ENCODE results near the gene SLC43A1.

Gene SLC43A1

DNA sequence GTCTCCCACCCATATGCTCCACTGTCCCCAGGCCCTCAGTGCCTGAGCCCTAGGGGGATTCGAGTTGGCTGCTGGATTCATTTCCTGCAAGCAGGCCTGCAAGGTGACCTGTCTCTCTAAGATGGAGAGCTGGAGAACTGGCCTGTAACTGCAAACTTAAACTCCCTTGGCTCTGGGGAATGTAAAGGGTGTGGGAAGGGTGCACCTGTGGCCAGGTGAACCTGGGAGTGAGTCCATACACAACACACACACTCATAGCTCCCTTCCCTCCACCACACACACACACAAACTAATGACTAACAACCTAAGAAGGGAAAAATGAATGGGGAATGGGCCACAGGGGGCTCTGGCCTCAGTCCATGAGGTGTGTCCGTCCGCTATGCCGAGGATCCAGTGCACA lies 36.4 kb upstream of the SLC43A1 start:
- TF ChIP-seq, protein P1, sequence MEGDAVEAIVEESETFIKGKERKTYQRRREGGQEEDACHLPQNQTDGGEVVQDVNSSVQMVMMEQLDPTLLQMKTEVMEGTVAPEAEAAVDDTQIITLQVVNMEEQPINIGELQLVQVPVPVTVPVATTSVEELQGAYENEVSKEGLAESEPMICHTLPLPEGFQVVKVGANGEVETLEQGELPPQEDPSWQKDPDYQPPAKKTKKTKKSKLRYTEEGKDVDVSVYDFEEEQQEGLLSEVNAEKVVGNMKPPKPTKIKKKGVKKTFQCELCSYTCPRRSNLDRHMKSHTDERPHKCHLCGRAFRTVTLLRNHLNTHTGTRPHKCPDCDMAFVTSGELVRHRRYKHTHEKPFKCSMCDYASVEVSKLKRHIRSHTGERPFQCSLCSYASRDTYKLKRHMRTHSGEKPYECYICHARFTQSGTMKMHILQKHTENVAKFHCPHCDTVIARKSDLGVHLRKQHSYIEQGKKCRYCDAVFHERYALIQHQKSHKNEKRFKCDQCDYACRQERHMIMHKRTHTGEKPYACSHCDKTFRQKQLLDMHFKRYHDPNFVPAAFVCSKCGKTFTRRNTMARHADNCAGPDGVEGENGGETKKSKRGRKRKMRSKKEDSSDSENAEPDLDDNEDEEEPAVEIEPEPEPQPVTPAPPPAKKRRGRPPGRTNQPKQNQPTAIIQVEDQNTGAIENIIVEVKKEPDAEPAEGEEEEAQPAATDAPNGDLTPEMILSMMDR (IDR thresholded peaks at IDR 0.05; ENCODE audit: low read depth, low read length), result no peak
- DNase-seq (ENCODE audit: low read depth, low spot score), result no peak
- H3K4me3 ChIP-seq (ENCODE audit: low read depth, low read length), result no peak overlapping the region
- in situ Hi-C loops (cut with HindIII; ENCODE audit: low sequenced_read_pairs), result no loop called here

DNA sequence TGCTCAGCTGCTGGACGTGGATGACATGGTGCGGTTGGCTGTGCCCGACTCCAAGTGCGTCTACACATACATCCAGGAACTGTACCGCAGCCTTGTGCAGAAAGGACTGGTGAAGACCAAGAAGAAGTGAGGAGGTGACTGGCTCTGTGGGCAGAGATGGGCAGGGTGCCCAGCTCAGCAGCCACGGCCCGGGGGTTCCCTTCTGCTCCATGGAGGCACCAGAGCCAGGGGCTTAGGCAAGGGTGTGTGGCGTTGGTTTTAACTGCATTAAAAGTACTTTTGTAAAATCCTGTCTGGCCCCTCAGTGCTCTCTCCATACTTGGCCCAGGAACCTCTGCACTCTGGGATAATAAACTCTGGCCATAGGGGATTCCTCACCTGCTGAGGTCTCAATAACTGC lies 34.5 kb upstream of the SLC43A1 start:
- in situ Hi-C loops (cut with HindIII; ENCODE audit: low sequenced_read_pairs), result no loop called here
- DNase-seq (ENCODE audit: low read depth, low spot score), result no peak
- TF ChIP-seq, protein P1 (IDR thresholded peaks at IDR 0.05; ENCODE audit: low read depth, low read length), result no peak
- H3K4me3 ChIP-seq (ENCODE audit: low read depth, low read length), result no peak overlapping the region

DNA sequence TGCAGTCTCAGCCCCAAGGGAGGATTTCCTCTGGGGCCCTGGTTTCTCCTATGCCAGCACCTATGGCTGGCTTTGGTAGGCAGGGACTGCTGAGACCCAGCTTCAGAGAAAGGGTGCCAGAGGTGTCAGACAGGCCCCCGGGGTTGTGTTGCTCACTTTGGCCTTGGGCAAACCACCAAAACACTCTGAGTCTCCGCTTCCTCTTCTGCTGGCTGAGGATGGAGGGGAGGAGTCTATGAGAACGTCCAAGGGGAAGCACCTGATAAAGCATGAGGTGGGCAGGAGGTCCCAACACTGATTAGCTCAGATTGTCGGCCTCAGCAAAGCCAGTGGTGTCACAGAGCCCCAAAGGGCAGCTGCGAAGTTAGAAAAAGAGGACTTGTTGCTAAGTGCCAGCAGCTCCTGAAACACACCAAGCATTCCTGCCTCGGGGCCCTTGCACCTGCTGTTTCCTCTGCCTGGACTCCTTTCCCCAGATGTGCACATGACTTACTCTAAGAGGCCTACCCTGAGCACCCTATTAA lies 32.4 kb upstream of the SLC43A1 start:
- in situ Hi-C loops (cut with HindIII; ENCODE audit: low sequenced_read_pairs), result no loop called here
- H3K4me3 ChIP-seq (ENCODE audit: low read depth, low read length), result no peak overlapping the region
- TF ChIP-seq, protein P1 (IDR thresholded peaks at IDR 0.05; ENCODE audit: low read depth, low read length), result no peak
- DNase-seq (ENCODE audit: low read depth, low spot score), result no peak

DNA sequence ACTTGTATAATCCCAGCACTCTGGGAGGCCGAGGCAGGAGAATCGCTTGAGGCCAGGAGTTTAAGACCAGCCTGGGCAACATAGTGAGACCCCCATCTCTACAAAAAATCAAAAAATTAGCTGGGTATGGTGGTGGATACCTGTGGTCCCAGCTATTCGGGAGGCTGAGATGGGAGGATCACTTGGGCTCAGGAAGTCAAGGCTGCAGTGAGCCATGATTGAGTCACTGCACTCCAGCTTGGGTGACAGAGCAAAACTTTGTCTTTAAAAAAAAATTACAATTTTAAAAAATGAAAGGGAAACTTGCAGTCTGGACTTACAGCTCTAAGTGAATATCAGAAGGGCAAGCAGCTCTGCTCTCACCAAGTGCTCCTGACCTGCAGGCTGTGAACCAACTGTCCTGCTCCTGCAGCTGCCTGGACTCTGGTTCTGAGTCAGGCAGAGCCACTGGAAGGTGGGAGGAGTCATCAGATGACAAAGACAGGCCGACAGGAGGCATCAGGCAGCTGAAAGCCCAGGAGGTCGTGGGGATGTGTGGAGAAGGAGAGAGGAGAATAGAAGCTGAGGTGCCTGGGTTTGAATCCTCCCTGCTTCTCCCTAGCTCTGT lies 31.5 kb upstream of the SLC43A1 start:
- in situ Hi-C loops (cut with HindIII; ENCODE audit: low sequenced_read_pairs), result no loop called here
- H3K4me3 ChIP-seq (ENCODE audit: low read depth, low read length), result no peak overlapping the region
- DNase-seq (ENCODE audit: low read depth, low spot score), result peak; percentile 20

DNA sequence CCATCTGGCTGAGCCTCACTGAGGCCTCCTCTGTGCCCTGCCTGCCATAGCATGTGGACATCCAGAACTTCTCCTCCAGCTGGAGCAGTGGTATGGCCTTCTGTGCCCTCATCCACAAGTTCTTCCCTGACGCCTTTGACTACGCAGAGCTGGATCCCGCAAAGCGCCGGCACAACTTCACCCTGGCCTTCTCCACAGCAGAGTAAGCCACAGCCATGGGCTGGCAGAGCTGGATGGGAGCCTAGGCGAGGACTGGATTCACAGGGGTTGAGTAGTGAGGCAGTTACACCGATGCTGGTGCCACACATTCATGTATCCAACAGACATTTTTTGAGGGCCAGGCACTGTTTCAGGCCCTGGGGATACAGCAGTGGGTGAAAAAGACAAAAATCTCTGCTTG lies 30.9 kb upstream of the SLC43A1 start:
- in situ Hi-C loops (cut with HindIII; ENCODE audit: low sequenced_read_pairs), result no loop called here
- TF ChIP-seq, protein P1 (IDR thresholded peaks at IDR 0.05; ENCODE audit: low read depth, low read length), result no peak
- no peak for DNase-seq (ENCODE audit: low read depth, low spot score)
- no peak overlapping the region for H3K4me3 ChIP-seq (ENCODE audit: low read depth, low read length)

More for the DNA sequence above, 31.5 kb upstream of the SLC43A1 start:
- TF ChIP-seq, protein P1 (IDR thresholded peaks at IDR 0.05; ENCODE audit: low read depth, low read length), result peak; percentile 19

GRCh38 chr11:57545883-57546282 lies 30.4 kb upstream of the SLC43A1 start:
- no peak overlapping the region for H3K4me3 ChIP-seq (ENCODE audit: low read depth, low read length)
- in situ Hi-C loops (cut with HindIII; ENCODE audit: low sequenced_read_pairs), result no loop called here
- TF ChIP-seq, protein P1 (IDR thresholded peaks at IDR 0.05; ENCODE audit: low read depth, low read length), result no peak
- DNase-seq (ENCODE audit: low read depth, low spot score), result no peak
